Measurements from ENCODE around the gene ADGRL1.
"Not testable (repeated sequence)": the region's sequence is repeated elsewhere in the genome, so short reads cannot be mapped to it uniquely, and the experiment has no call there.

Gene ADGRL1

GRCh38 chr19:14203177-14203576 is 2.8 kb downstream of the ADGRL1 start:
- Histone ChIP-seq H3K27me3 (no peaks in the 10 kb centered on the region), H3K36me3 (no peaks in the 10 kb centered on the region), H3K9me3 (no peaks in the 10 kb centered on the region), H3K4me3 (ENCODE audit: low read depth, low read length) (no peak overlapping the region), H3K4me1 (no peaks in the 10 kb centered on the region)
- TF ChIP-seq, protein P1, sequence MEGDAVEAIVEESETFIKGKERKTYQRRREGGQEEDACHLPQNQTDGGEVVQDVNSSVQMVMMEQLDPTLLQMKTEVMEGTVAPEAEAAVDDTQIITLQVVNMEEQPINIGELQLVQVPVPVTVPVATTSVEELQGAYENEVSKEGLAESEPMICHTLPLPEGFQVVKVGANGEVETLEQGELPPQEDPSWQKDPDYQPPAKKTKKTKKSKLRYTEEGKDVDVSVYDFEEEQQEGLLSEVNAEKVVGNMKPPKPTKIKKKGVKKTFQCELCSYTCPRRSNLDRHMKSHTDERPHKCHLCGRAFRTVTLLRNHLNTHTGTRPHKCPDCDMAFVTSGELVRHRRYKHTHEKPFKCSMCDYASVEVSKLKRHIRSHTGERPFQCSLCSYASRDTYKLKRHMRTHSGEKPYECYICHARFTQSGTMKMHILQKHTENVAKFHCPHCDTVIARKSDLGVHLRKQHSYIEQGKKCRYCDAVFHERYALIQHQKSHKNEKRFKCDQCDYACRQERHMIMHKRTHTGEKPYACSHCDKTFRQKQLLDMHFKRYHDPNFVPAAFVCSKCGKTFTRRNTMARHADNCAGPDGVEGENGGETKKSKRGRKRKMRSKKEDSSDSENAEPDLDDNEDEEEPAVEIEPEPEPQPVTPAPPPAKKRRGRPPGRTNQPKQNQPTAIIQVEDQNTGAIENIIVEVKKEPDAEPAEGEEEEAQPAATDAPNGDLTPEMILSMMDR (IDR thresholded peaks at IDR 0.05; ENCODE audit: low read depth, low read length), result no peak
- DNase-seq, result no peak

- H3K4me1 ChIP-seq; H3K4me3 ChIP-seq (ENCODE audit: low read depth, low read length); DNase-seq; H3K36me3 ChIP-seq; H3K27me3 ChIP-seq; H3K9me3 ChIP-seq: not testable (repeated sequence)
Observed at GRCh38 chr19:14201481-14201880, 4.5 kb downstream of the ADGRL1 start.

DNA sequence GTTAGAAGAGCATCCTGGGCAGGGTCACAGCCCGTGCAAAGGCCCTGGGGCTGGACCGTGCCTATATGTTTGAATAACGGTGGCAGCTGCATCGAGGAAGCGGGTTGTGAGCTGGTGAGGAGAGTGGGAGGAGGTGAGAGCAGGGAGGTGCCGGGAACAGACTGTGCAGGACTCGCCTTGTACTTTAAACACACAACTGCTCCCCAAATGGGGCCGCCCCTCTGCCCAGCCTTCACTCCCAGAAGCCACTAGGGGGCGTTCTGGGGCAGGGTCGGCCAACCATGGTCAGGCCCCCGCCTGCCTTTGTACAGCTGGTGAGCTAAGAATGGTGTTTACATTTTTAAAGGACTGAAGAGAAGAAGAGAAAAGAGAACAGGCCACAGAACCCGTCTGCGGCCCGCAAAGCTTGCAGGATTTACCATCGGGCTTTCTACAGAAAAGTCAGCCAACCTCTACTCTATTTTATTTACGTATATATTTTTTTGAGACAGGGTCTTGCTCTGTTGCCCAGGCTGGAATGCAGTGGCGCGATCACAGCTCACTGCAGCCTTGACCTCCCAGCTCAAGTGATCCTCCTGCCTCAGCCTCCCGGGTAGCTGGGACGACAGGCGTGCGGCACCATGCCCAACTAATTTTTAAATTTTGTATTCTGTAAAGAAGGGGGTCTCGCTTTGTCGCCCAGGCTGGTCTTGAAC is 5.7 kb downstream of the ADGRL1 start:
- not testable (repeated sequence) for H3K27me3 ChIP-seq; H3K4me1 ChIP-seq; H3K9me3 ChIP-seq; H3K36me3 ChIP-seq; H3K4me3 ChIP-seq (ENCODE audit: low read depth, low read length)
- TF ChIP-seq, protein P1 (IDR thresholded peaks at IDR 0.05; ENCODE audit: low read depth, low read length), result peak; percentile 53
- DNase-seq, result peak; percentile 52

- peak; percentile 34 for DNase-seq
- H3K4me1 ChIP-seq, result no peaks in the 10 kb centered on the region
- H3K27me3 ChIP-seq, result no peaks in the 10 kb centered on the region
- TF ChIP-seq, protein P1 (IDR thresholded peaks at IDR 0.05; ENCODE audit: low read depth, low read length), result peak; percentile 23; the same call in 1 of the 2 replicates
- H3K4me3 ChIP-seq (ENCODE audit: low read depth, low read length), result no peak overlapping the region
- H3K9me3 ChIP-seq, result no peaks in the 10 kb centered on the region
- no peaks in the 10 kb centered on the region for H3K36me3 ChIP-seq
Observed at GRCh38 chr19:14198384-14199376, 7.3 kb downstream of the ADGRL1 start.

GRCh38 chr19:14197882-14198281 is 8.1 kb downstream of the ADGRL1 start:
- Histone ChIP-seq H3K27me3 (no peaks in the 10 kb centered on the region), H3K9me3 (no peaks in the 10 kb centered on the region), H3K36me3 (no peaks in the 10 kb centered on the region), H3K4me1 (no peaks in the 10 kb centered on the region), H3K4me3 (ENCODE audit: low read depth, low read length) (no peak overlapping the region)
- TF ChIP-seq, protein P1 (IDR thresholded peaks at IDR 0.05; ENCODE audit: low read depth, low read length), result no peak
- DNase-seq, result no peak

- not testable (repeated sequence) for H3K4me1 ChIP-seq; H3K4me3 ChIP-seq (ENCODE audit: low read depth, low read length); DNase-seq; H3K9me3 ChIP-seq; H3K27me3 ChIP-seq; H3K36me3 ChIP-seq
Observed at GRCh38 chr19:14197288-14197687, 8.7 kb downstream of the ADGRL1 start.

DNA sequence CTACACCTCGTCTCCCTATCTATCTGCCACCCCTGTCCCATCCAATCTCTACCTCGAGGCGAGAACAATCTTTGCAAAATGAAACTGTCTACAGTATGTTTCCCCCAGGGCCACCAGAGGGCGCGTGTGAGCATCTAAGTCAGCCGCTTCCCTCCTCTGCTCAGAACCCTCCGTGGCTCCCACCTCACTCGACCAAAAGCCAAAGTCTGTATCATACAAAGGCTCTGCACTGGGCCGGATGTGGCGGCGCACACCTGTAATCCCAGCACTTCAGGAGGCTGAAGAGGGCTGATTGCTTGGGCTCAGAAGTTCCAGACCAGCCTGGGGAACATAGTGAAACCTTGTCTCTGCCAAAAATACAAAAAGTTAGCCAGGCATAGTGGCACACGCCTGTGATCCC is 9.9 kb downstream of the ADGRL1 start:
- not testable (repeated sequence) for H3K9me3 ChIP-seq; H3K4me1 ChIP-seq; H3K36me3 ChIP-seq; H3K27me3 ChIP-seq; H3K4me3 ChIP-seq (ENCODE audit: low read depth, low read length)
- peak; percentile 71 for DNase-seq
- TF ChIP-seq, protein P1 (IDR thresholded peaks at IDR 0.05; ENCODE audit: low read depth, low read length), result peak; percentile 66

- not testable (repeated sequence) for H3K27me3 ChIP-seq; DNase-seq; H3K9me3 ChIP-seq; H3K36me3 ChIP-seq; H3K4me3 ChIP-seq (ENCODE audit: low read depth, low read length); H3K4me1 ChIP-seq
Observed at GRCh38 chr19:14195216-14195615, 10.8 kb downstream of the ADGRL1 start.

All from BE2C (cell line).